MV-4-11 (cell line): Measurements from ENCODE around the gene BTBD8.

Experiments used
- DNase-seq: peaks from one replicate; lab custom pipeline; 2025; lab: John Stamatoyannopoulos, UW

Gene BTBD8

GRCh38 chr1:92094090-92094489 lies 13.9 kb downstream of the BTBD8 start:
- DNase-seq, result no peak

GRCh38 chr1:92094595-92094994 lies 14.4 kb downstream of the BTBD8 start:
- DNase-seq, result no peak

- DNase-seq, result peak; percentile 32
Observed at GRCh38 chr1:92095874-92096273, 15.7 kb downstream of the BTBD8 start.

GRCh38 chr1:92096317-92096716 lies 16.2 kb downstream of the BTBD8 start:
- DNase-seq, result peak; percentile 96

GRCh38 chr1:92105546-92106081 lies 25.5 kb downstream of the BTBD8 start:
- DNase-seq, result no peak

GRCh38 chr1:92108631-92109030 lies 28.5 kb downstream of the BTBD8 start:
- DNase-seq, result no peak

GRCh38 chr1:92117526-92117925 lies 37.4 kb downstream of the BTBD8 start:
- no peak for DNase-seq

- no peak for DNase-seq
Observed at GRCh38 chr1:92118826-92119225, 38.7 kb downstream of the BTBD8 start.

- no peak for DNase-seq
Observed at GRCh38 chr1:92123868-92124267, 43.7 kb downstream of the BTBD8 start.

- no peak for DNase-seq
Observed at GRCh38 chr1:92125204-92125603, 45.1 kb downstream of the BTBD8 start.

GRCh38 chr1:92126088-92126487 lies 45.9 kb downstream of the BTBD8 start:
- DNase-seq, result no peak

GRCh38 chr1:92134331-92134730 lies 54.2 kb downstream of the BTBD8 start:
- DNase-seq, result no peak

GRCh38 chr1:92136341-92136740 lies 56.2 kb downstream of the BTBD8 start:
- DNase-seq, result no peak

GRCh38 chr1:92154934-92155333 lies 74.8 kb downstream of the BTBD8 start:
- DNase-seq, result no peak

GRCh38 chr1:92159593-92159992 lies 79.4 kb downstream of the BTBD8 start:
- DNase-seq, result no peak

GRCh38 chr1:92165389-92165788 lies 85.2 kb downstream of the BTBD8 start:
- no peak for DNase-seq

- no peak for DNase-seq
Observed at GRCh38 chr1:92167151-92167550, 87.0 kb downstream of the BTBD8 start.

GRCh38 chr1:92168657-92169056 lies 88.5 kb downstream of the BTBD8 start:
- DNase-seq, result no peak

GRCh38 chr1:92169214-92170005 lies 89.3 kb downstream of the BTBD8 start:
- DNase-seq, result peak; percentile 2

- no peak for DNase-seq
Observed at GRCh38 chr1:92184632-92185031, 104.5 kb downstream of the BTBD8 start.

- no peak for DNase-seq
Observed at GRCh38 chr1:92186081-92186480, 105.9 kb downstream of the BTBD8 start.

GRCh38 chr1:92188436-92189255 lies 108.5 kb downstream of the BTBD8 start:
- peak; percentile 10 for DNase-seq

- DNase-seq, result no peak
Observed at GRCh38 chr1:92191726-92192125, 111.6 kb downstream of the BTBD8 start.
